Measurements from ENCODE around the gene MACC1. TPM values are rescaled to one million over a fixed set of nuclear protein-coding genes. Genes with fewer than 3 reads are reported as not detected.
"Not testable (repeated sequence)": the region's sequence is repeated elsewhere in the genome, so short reads cannot be mapped to it uniquely, and the experiment has no call there.

MACC1 gene
- total and polyA plus RNA-seq, 4 donors, result 0.69 to 3.0 (median 1.7) TPM; not detected in 1

GRCh38 chr7:20216406-20217036 lies 663 bp downstream of the MACC1 start:
- Histone ChIP-seq H3K4me3 (ENCODE audit: low read length in 2 of 2) (no peak overlapping the region), H3K4me1 (ENCODE audit: control insufficient read depth in 1 of 2, insufficient read depth in 2 of 2, low read length in 2 of 2) (no peaks in the 10 kb centered on the region), H3K9me3 (ENCODE audit: control insufficient read depth, low read length) (peaks cover 1% of the 10 kb centered on the region), H3K27me3 (ENCODE audit: control insufficient read depth in 1 of 2, insufficient read depth in 2 of 2, low read length in 1 of 2) (no peaks in the 10 kb centered on the region), H3K27ac (ENCODE audit: low read depth in 1 of 2, low read length in 2 of 2) (no peak overlapping the region), H3K36me3 (ENCODE audit: control insufficient read depth in 1 of 2, insufficient read depth in 2 of 2, low read length in 1 of 2) (no peaks in the 10 kb centered on the region)
- no peak for ATAC-seq (ENCODE audit: low FRiP score)
- no peak for DNase-seq
- 88 to 90% methylated on average over 1 of the region's 1 CpG for WGBS, 2 donors
- intact Hi-C loops (cut with DNase I), result no loop called here

GRCh38 chr7:20214921-20215669 lies 2.1 kb downstream of the MACC1 start:
- no peak for ATAC-seq (ENCODE audit: low FRiP score)
- intact Hi-C loops (cut with DNase I), result no loop called here

GRCh38 chr7:20214132-20214531 lies 3.1 kb downstream of the MACC1 start:
- Histone ChIP-seq H3K4me1 (ENCODE audit: control insufficient read depth in 1 of 2, insufficient read depth in 2 of 2, low read length in 2 of 2) (no peaks in the 10 kb centered on the region), H3K27ac (ENCODE audit: low read depth in 1 of 2, low read length in 2 of 2) (no peak overlapping the region), H3K36me3 (ENCODE audit: control insufficient read depth in 1 of 2, insufficient read depth in 2 of 2, low read length in 1 of 2) (no peaks in the 10 kb centered on the region), H3K9me3 (ENCODE audit: control insufficient read depth, low read length) (no peaks in the 10 kb centered on the region), H3K27me3 (ENCODE audit: control insufficient read depth in 1 of 2, insufficient read depth in 2 of 2, low read length in 1 of 2) (no peaks in the 10 kb centered on the region), H3K4me3 (ENCODE audit: low read length in 2 of 2) (no peak overlapping the region)
- no peak for ATAC-seq (ENCODE audit: low FRiP score)
- no peak for DNase-seq
- WGBS, 2 donors, result 86 to 91% methylated on average over 2 of the region's 2 CpGs
- intact Hi-C loops (cut with DNase I), result no loop called here

More at GRCh38 chr7:20214921-20215669, 2.1 kb downstream of the MACC1 start:
- no peak overlapping the region for H3K4me3 ChIP-seq (ENCODE audit: low read length in 2 of 2)
- no peaks in the 10 kb centered on the region for H3K36me3 ChIP-seq (ENCODE audit: control insufficient read depth in 1 of 2, insufficient read depth in 2 of 2, low read length in 1 of 2)
- no peak for DNase-seq
- H3K4me1 ChIP-seq (ENCODE audit: control insufficient read depth in 1 of 2, insufficient read depth in 2 of 2, low read length in 2 of 2), result no peaks in the 10 kb centered on the region
- H3K27ac ChIP-seq (ENCODE audit: low read depth in 1 of 2, low read length in 2 of 2), result no peak overlapping the region
- H3K27me3 ChIP-seq (ENCODE audit: control insufficient read depth in 1 of 2, insufficient read depth in 2 of 2, low read length in 1 of 2), result no peaks in the 10 kb centered on the region
- peaks cover 1% of the 10 kb centered on the region for H3K9me3 ChIP-seq (ENCODE audit: control insufficient read depth, low read length)
- 73 to 85% methylated on average over 3 of the region's 3 CpGs for WGBS, 2 donors

GRCh38 chr7:20213378-20213777 lies 3.8 kb downstream of the MACC1 start:
- no peaks in the 10 kb centered on the region for H3K9me3 ChIP-seq (ENCODE audit: control insufficient read depth, low read length)
- ATAC-seq (ENCODE audit: low FRiP score), result no peak
- no peak overlapping the region for H3K4me3 ChIP-seq (ENCODE audit: low read length in 2 of 2)
- no peaks in the 10 kb centered on the region for H3K4me1 ChIP-seq (ENCODE audit: control insufficient read depth in 1 of 2, insufficient read depth in 2 of 2, low read length in 2 of 2)
- no peaks in the 10 kb centered on the region for H3K27me3 ChIP-seq (ENCODE audit: control insufficient read depth in 1 of 2, insufficient read depth in 2 of 2, low read length in 1 of 2)
- H3K27ac ChIP-seq (ENCODE audit: low read depth in 1 of 2, low read length in 2 of 2), result no peak overlapping the region
- WGBS, 2 donors, result 88 to 96% methylated on average over 1 of the region's 1 CpG
- intact Hi-C loops (cut with DNase I), result no loop called here
- DNase-seq, result no peak
- no peaks in the 10 kb centered on the region for H3K36me3 ChIP-seq (ENCODE audit: control insufficient read depth in 1 of 2, insufficient read depth in 2 of 2, low read length in 1 of 2)

GRCh38 chr7:20211376-20211775 lies 5.8 kb downstream of the MACC1 start:
- intact Hi-C loops (cut with DNase I), result no loop called here
- no peaks in the 10 kb centered on the region for H3K36me3 ChIP-seq (ENCODE audit: control insufficient read depth in 1 of 2, insufficient read depth in 2 of 2, low read length in 1 of 2)
- ATAC-seq (ENCODE audit: low FRiP score) (no peak), DNase-seq (no peak)
- H3K9me3 ChIP-seq (ENCODE audit: control insufficient read depth, low read length), result no peaks in the 10 kb centered on the region
- no peaks in the 10 kb centered on the region for H3K27me3 ChIP-seq (ENCODE audit: control insufficient read depth in 1 of 2, insufficient read depth in 2 of 2, low read length in 1 of 2)
- 61 to 63% methylated on average over 3 of the region's 3 CpGs for WGBS, 2 donors
- H3K27ac ChIP-seq (ENCODE audit: low read depth in 1 of 2, low read length in 2 of 2), result no peak overlapping the region
- H3K4me1 ChIP-seq (ENCODE audit: control insufficient read depth in 1 of 2, insufficient read depth in 2 of 2, low read length in 2 of 2), result no peaks in the 10 kb centered on the region
- H3K4me3 ChIP-seq (ENCODE audit: low read length in 2 of 2), result no peak overlapping the region

GRCh38 chr7:20208651-20209307 lies 8.4 kb downstream of the MACC1 start:
- H3K9me3 ChIP-seq (ENCODE audit: control insufficient read depth, low read length), result no peaks in the 10 kb centered on the region
- H3K27ac ChIP-seq (ENCODE audit: low read depth in 1 of 2, low read length in 2 of 2), result no peak overlapping the region
- no peaks in the 10 kb centered on the region for H3K27me3 ChIP-seq (ENCODE audit: control insufficient read depth in 1 of 2, insufficient read depth in 2 of 2, low read length in 1 of 2)
- H3K4me1 ChIP-seq (ENCODE audit: control insufficient read depth in 1 of 2, insufficient read depth in 2 of 2, low read length in 2 of 2), result no peaks in the 10 kb centered on the region
- 84 to 89% methylated on average over 6 of the region's 6 CpGs for WGBS, 2 donors
- DNase-seq, result no peak
- H3K4me3 ChIP-seq (ENCODE audit: low read length in 2 of 2), result no peak overlapping the region
- intact Hi-C loops (cut with DNase I), result no loop called here
- no peaks in the 10 kb centered on the region for H3K36me3 ChIP-seq (ENCODE audit: control insufficient read depth in 1 of 2, insufficient read depth in 2 of 2, low read length in 1 of 2)
- ATAC-seq (ENCODE audit: low FRiP score), result no peak

- intact Hi-C loops (cut with DNase I); ATAC-seq (ENCODE audit: low FRiP score): not testable (repeated sequence)
- WGBS, 2 donors, result 88 to 94% methylated on average over 2 of the region's 2 CpGs
These were observed 9.4 kb downstream of the MACC1 start for GRCh38 chr7:20207811-20208210.

GRCh38 chr7:20206104-20206896 lies 10.9 kb downstream of the MACC1 start:
- H3K9me3 ChIP-seq (ENCODE audit: control insufficient read depth, low read length), result no peaks in the 10 kb centered on the region
- WGBS, 2 donors, result 65 to 70% methylated on average over 2 of the region's 2 CpGs

More at GRCh38 chr7:20207811-20208210, 9.4 kb downstream of the MACC1 start:
- H3K27me3 ChIP-seq (ENCODE audit: control insufficient read depth in 1 of 2, insufficient read depth in 2 of 2, low read length in 1 of 2); H3K27ac ChIP-seq (ENCODE audit: low read depth in 1 of 2, low read length in 2 of 2); DNase-seq; H3K4me1 ChIP-seq (ENCODE audit: control insufficient read depth in 1 of 2, insufficient read depth in 2 of 2, low read length in 2 of 2); H3K9me3 ChIP-seq (ENCODE audit: control insufficient read depth, low read length); H3K36me3 ChIP-seq (ENCODE audit: control insufficient read depth in 1 of 2, insufficient read depth in 2 of 2, low read length in 1 of 2); H3K4me3 ChIP-seq (ENCODE audit: low read length in 2 of 2): not testable (repeated sequence)

More at GRCh38 chr7:20206104-20206896, 10.9 kb downstream of the MACC1 start:
- DNase-seq (no peak), ATAC-seq (ENCODE audit: low FRiP score) (no peak)
- no peaks in the 10 kb centered on the region for H3K36me3 ChIP-seq (ENCODE audit: control insufficient read depth in 1 of 2, insufficient read depth in 2 of 2, low read length in 1 of 2)
- no peaks in the 10 kb centered on the region for H3K27me3 ChIP-seq (ENCODE audit: control insufficient read depth in 1 of 2, insufficient read depth in 2 of 2, low read length in 1 of 2)
- H3K4me3 ChIP-seq (ENCODE audit: low read length in 2 of 2), result no peak overlapping the region
- no peaks in the 10 kb centered on the region for H3K4me1 ChIP-seq (ENCODE audit: control insufficient read depth in 1 of 2, insufficient read depth in 2 of 2, low read length in 2 of 2)
- H3K27ac ChIP-seq (ENCODE audit: low read depth in 1 of 2, low read length in 2 of 2), result no peak overlapping the region
- intact Hi-C loops (cut with DNase I), result no loop called here
